Thoracic aorta (tissue), 2 donors: ENCODE measurements around the gene AXIN1. TPM values are rescaled to one million over a fixed set of nuclear protein-coding genes. Genes with fewer than 3 reads are reported as not detected.

ENCODE experiments used
- ATAC-seq: fragments of 150-250 bp; one replicate; pipeline ENCODE4 v1.8.0; 2017; ENCODE audit warnings: low read depth; ENCODE audit not compliant: insufficient number of reproducible peaks, low FRiP score
- DNase-seq: peaks from one replicate; pipeline ENCODE4 v3.0.0-alpha.2; 2020; ENCODE audit warnings: low spot score
- H3K27ac ChIP-seq, 2 donors: fragments of 200-600 bp; sonication (generic); 1 replicate in 1 of 2; 2 replicates in 1 of 2; pipeline ENCODE4 v1.5.1; 2016; ENCODE audit warnings: mild to moderate bottlenecking in 2 of 2, moderate library complexity in 2 of 2
- H3K27me3 ChIP-seq: fragments of 200-600 bp; sonication (generic); replicated peaks from 2 replicates; pipeline ENCODE4 v1.6.0; 2016; ENCODE audit warnings: mild to moderate bottlenecking; ENCODE audit not compliant: insufficient read depth
- H3K36me3 ChIP-seq: fragments of 200-600 bp; sonication (generic); one replicate; pipeline ENCODE4 v1.5.1; 2016
- H3K4me1 ChIP-seq, 2 donors: fragments of 200-600 bp; sonication (generic); 1 replicate in 1 of 2; 2 replicates in 1 of 2; pipeline versions ENCODE4 v1.5.1 to v1.6.0; 2016; ENCODE audit warnings: low read depth in 2 of 2, mild to moderate bottlenecking in 1 of 2; ENCODE audit not compliant: control insufficient read depth in 1 of 2
- H3K4me3 ChIP-seq: fragments of 200-600 bp; sonication (generic); 2 replicates; pipeline ENCODE4 v1.5.1; 2016; ENCODE audit warnings: mild to moderate bottlenecking
- H3K9me3 ChIP-seq: fragments of 200-600 bp; sonication (generic); 2 replicates; pipeline ENCODE4 v1.5.1; 2016
- CTCF ChIP-seq: fragments of 200-600 bp; sonication (generic); IDR thresholded peaks from one replicate; pipeline ENCODE4 v1.5.1; 2019; ENCODE audit warnings: antibody characterized with exemption
- total RNA-seq, 2 donors: library from RNA; depleted of rRNA; stranded (reverse); fragments of >200 nt; gene quantifications; one replicate each; pipeline versions ENCODE4 v1.1.0 to v1.2.3, GENCODE V29; 2016

AXIN1 gene
- total RNA-seq, 2 donors from 2014 or later = 20.0 to 27.2 TPM

DNA sequence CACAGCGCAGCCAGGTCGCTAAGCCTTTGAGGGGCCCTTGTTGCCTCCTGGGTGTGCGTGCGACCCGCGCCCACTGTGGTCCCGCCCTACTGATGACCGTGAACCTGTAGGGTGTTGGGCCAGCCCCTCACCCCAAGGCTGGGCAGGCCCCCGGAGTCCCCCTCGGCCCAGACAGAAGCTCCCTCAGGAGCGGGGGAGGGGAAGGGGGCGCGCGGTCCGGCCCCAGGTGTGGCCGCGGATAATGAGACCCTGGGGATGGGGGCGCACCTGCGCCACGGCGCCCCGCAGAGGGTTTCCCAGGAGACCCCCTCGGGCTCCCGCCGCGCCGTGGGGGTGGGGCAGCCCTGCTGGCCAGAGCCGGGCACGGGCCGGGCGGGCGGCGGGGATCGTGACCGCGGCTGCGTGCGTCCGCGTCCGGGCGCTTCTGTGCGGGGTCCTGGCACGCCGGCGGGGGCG lies 72.5 kb downstream of the AXIN1 start:
- TF ChIP-seq CTCF = no peak
- no peak overlapping the region for H3K27ac ChIP-seq

DNA sequence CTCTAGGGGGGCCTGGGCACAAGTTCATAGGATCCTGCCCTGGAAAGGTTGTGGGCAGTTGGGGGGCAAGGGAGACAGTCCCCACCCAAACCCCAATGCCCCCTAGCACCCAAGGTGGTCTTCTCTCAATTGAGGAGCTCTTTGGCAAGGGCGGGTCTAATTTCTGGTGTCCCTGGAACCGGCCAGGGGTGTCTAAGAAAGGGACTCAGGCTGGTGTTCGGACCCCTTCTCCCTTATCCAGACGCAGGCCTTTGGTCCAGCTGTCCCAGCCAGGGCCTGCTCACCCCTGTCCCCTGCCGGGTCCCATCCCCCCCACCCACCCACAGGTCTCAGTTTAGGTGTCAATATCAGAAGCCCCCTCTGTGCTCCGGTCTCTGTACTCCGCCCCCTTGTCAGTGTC lies 73.0 kb downstream of the AXIN1 start:
- Histone ChIP-seq H3K4me1 (peaks cover 0 to 18% of the 10 kb centered on the region in 2 donors), H3K27ac (no peak overlapping the region)

More for the DNA sequence above, 72.5 kb downstream of the AXIN1 start:
- ATAC-seq = no peak
- Histone ChIP-seq H3K9me3 (no peaks in the 10 kb centered on the region), H3K4me3 (no peak overlapping the region), H3K4me1 (peaks cover 0 to 13% of the 10 kb centered on the region in 2 donors), H3K36me3 (no peaks in the 10 kb centered on the region), H3K27me3 (no peaks in the 10 kb centered on the region)
- no peak for DNase-seq

GRCh38 chr16:278863-279366 lies 73.6 kb downstream of the AXIN1 start:
- Histone ChIP-seq H3K27me3 (no peaks in the 10 kb centered on the region), H3K27ac (no peak overlapping the region), H3K36me3 (no peaks in the 10 kb centered on the region), H3K4me3 (no peak overlapping the region), H3K9me3 (no peaks in the 10 kb centered on the region), H3K4me1 (peaks cover 0 to 19% of the 10 kb centered on the region in 2 donors)
- DNase-seq (no peak), ATAC-seq (no peak)
- no peak for TF ChIP-seq CTCF

More for the DNA sequence above, 73.0 kb downstream of the AXIN1 start:
- H3K27me3 ChIP-seq = no peaks in the 10 kb centered on the region
- no peak overlapping the region for H3K4me3 ChIP-seq
- no peaks in the 10 kb centered on the region for H3K9me3 ChIP-seq
- TF ChIP-seq CTCF = no peak
- no peaks in the 10 kb centered on the region for H3K36me3 ChIP-seq
- ATAC-seq (no peak), DNase-seq (no peak)

GRCh38 chr16:276426-277077 lies 76.0 kb downstream of the AXIN1 start:
- H3K4me3 ChIP-seq = no peak overlapping the region
- no peaks in the 10 kb centered on the region for H3K36me3 ChIP-seq
- H3K9me3 ChIP-seq = no peaks in the 10 kb centered on the region
- H3K4me1 ChIP-seq = peaks cover 0 to 19% of the 10 kb centered on the region in 2 donors
- DNase-seq (no peak), ATAC-seq (no peak)
- no peak for TF ChIP-seq CTCF
- no peak overlapping the region for H3K27ac ChIP-seq
- H3K27me3 ChIP-seq = no peaks in the 10 kb centered on the region

- Histone ChIP-seq H3K4me3 (peak within 1 kb of the TSS; percentile 67), H3K36me3 (no peaks in the 10 kb centered on the region), H3K9me3 (no peaks in the 10 kb centered on the region), H3K4me1 (peaks cover 0 to 12% of the 10 kb centered on the region in 2 donors), H3K27me3 (no peaks in the 10 kb centered on the region), H3K27ac (no peak within 1 kb of the TSS)
- ATAC-seq (no peak), DNase-seq (no peak)
- no peak for TF ChIP-seq CTCF
Observed at GRCh38 chr16:275786-276232, 76.7 kb downstream of the AXIN1 start, which contains the start of gene RGS11. Gene RGS11, minus strand, starts transcription at chr16:275944. Its CDS starts 33 bp downstream, at chr16:275911.
